Fibroblast of lung (primary cell): ENCODE data around the gene SCARF1. TPM values are rescaled to one million over a fixed set of nuclear protein-coding genes. Genes with fewer than 3 reads are reported as not detected.

Source experiments
- DNase-seq, 2 donors: peaks; one replicate each; pipeline versions ENCODE4 v3.0.0 to v3.0.0-alpha.2; 2010; ENCODE audit warnings: low read depth in 2 of 2
- H2AFZ ChIP-seq: 2 replicates; pipeline ENCODE4 v1.5.1; 2012; ENCODE audit warnings: low read length, control low read depth, inconsistent platforms
- H3K27ac ChIP-seq: 2 replicates; pipeline ENCODE4 v1.5.1; 2011; ENCODE audit warnings: low read length, control low read depth; ENCODE audit not compliant: insufficient read depth
- H3K27me3 ChIP-seq: 2 replicates; pipeline ENCODE4 v1.5.1; 2011; ENCODE audit warnings: mild to moderate bottlenecking, low read length; ENCODE audit not compliant: control insufficient read depth, insufficient read depth
- H3K36me3 ChIP-seq: 2 replicates; pipeline ENCODE4 v1.5.1; 2011; ENCODE audit warnings: low read length; ENCODE audit not compliant: control insufficient read depth, insufficient read depth
- H3K4me1 ChIP-seq: 2 replicates; pipeline ENCODE4 v1.5.1; 2011; ENCODE audit warnings: low read length; ENCODE audit not compliant: control insufficient read depth, insufficient read depth; ENCODE audit errors: extremely low read depth
- H3K4me2 ChIP-seq: 2 replicates; pipeline ENCODE4 v1.5.1; 2011; ENCODE audit warnings: low read length, control low read depth; ENCODE audit not compliant: insufficient read depth; ENCODE audit errors: extremely low read depth
- H3K4me3 ChIP-seq, 4 experiments: fragments of 200-600 bp in 1 of 4; sonication (generic) in 1 of 4; replicated peaks in 1 of 4; 2 replicates each; pipeline ENCODE4 v1.5.1; 2011 to 2016; ENCODE audit warnings: low read length in 4 of 4, low read depth in 3 of 4, mild to moderate bottlenecking in 3 of 4, control low read depth in 2 of 4, inconsistent platforms in 1 of 4, mixed read lengths in 1 of 4; ENCODE audit not compliant: insufficient read depth in 1 of 4; ENCODE audit errors: control extremely low read depth in 1 of 4
- H3K79me2 ChIP-seq: 2 replicates; pipeline ENCODE4 v1.5.1; 2012; ENCODE audit warnings: mild to moderate bottlenecking, low read length, inconsistent platforms; ENCODE audit not compliant: control insufficient read depth, insufficient read depth
- H3K9ac ChIP-seq: 2 replicates; pipeline ENCODE4 v1.5.1; 2011; ENCODE audit warnings: mild to moderate bottlenecking, low read length, control low read depth; ENCODE audit not compliant: insufficient read depth
- H3K9me3 ChIP-seq: 2 replicates; pipeline ENCODE4 v1.5.1; 2012; ENCODE audit warnings: low read depth, low read length; ENCODE audit not compliant: control insufficient read depth, insufficient read depth
- H4K20me1 ChIP-seq: 2 replicates; pipeline ENCODE4 v1.5.1; 2011; ENCODE audit warnings: low read length; ENCODE audit not compliant: control insufficient read depth, insufficient read depth; ENCODE audit errors: extremely low read depth
- EZH2 ChIP-seq: IDR thresholded peaks from 2 replicates; pipeline ENCODE4 v1.5.1; 2012; ENCODE audit warnings: low read length, control low read depth, mild to moderate bottlenecking; ENCODE audit errors: missing control alignments
- polyA plus RNA-seq, 2 donors: library from polyadenylated mRNA; depleted of rRNA in 1 of 2; stranded (reverse) in 1 of 2; unstranded in 1 of 2; fragments of >200 nt; gene quantifications; 2 replicates each; pipeline ENCODE4 v1.2.1, GENCODE V29; 2011 to 2012; ENCODE audit warnings: missing spikeins in 1 of 2
- total RNA-seq: library from RNA; depleted of rRNA; stranded (reverse); fragments of >200 nt; gene quantifications from 2 replicates; pipeline ENCODE4 v1.2.1, GENCODE V29; 2014
- TF ChIP-seq, protein P1 (sequence below), 2 donors: IDR thresholded peaks in 1 of 2; conservative IDR thresholded peaks in 1 of 2; 1 replicate in 1 of 2; 2 replicates in 1 of 2; pipeline ENCODE4 v1.5.1; 2011 to 2012; ENCODE audit warnings: low read length in 2 of 2, control low read depth in 1 of 2, inconsistent platforms in 1 of 2, low read depth in 1 of 2, mild to moderate bottlenecking in 1 of 2

The SCARF1 gene
- total and polyA plus RNA-seq, 2 donors (not counting 1 experiment from before 2014, with no cell fraction given): 0.99 to 2.4 TPM

DNA sequence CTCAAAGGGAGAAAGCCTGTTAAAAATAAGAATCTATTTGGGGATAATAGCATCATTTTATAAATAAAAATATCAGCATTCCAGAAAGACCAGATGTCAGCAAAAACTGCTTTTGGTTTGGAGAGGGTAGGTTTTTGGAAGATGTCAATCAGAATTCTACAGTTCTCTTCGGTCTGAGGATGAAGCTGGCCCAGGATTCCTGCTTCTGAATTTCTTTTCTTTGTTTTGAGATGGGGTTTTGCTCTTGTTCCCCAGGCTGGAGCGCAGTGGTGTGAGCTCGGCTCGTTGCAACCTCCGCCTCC is 52.0 kb downstream of the SCARF1 start:
- Histone ChIP-seq H2AFZ (no peak overlapping the region), H3K4me3 (no peak overlapping the region), H3K4me2 (no peak overlapping the region), H3K27me3 (no peaks in the 10 kb centered on the region), H3K27ac (no peak overlapping the region), H3K4me1 (peaks cover 9% of the 10 kb centered on the region), H4K20me1 (no peaks in the 10 kb centered on the region), H3K9ac (no peak overlapping the region), H3K79me2 (no peaks in the 10 kb centered on the region), H3K36me3 (peaks cover 2% of the 10 kb centered on the region), H3K9me3 (no peaks in the 10 kb centered on the region)
- TF ChIP-seq, protein P1, sequence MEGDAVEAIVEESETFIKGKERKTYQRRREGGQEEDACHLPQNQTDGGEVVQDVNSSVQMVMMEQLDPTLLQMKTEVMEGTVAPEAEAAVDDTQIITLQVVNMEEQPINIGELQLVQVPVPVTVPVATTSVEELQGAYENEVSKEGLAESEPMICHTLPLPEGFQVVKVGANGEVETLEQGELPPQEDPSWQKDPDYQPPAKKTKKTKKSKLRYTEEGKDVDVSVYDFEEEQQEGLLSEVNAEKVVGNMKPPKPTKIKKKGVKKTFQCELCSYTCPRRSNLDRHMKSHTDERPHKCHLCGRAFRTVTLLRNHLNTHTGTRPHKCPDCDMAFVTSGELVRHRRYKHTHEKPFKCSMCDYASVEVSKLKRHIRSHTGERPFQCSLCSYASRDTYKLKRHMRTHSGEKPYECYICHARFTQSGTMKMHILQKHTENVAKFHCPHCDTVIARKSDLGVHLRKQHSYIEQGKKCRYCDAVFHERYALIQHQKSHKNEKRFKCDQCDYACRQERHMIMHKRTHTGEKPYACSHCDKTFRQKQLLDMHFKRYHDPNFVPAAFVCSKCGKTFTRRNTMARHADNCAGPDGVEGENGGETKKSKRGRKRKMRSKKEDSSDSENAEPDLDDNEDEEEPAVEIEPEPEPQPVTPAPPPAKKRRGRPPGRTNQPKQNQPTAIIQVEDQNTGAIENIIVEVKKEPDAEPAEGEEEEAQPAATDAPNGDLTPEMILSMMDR (conservative IDR thresholded peaks at IDR 0.05 in 1 of 2, IDR thresholded peaks at IDR 0.05 in 1 of 2; ENCODE audit: low read depth in 1 of 2, low read length in 2 of 2): no peak
- no peak for TF ChIP-seq EZH2
- no peak for DNase-seq

DNA sequence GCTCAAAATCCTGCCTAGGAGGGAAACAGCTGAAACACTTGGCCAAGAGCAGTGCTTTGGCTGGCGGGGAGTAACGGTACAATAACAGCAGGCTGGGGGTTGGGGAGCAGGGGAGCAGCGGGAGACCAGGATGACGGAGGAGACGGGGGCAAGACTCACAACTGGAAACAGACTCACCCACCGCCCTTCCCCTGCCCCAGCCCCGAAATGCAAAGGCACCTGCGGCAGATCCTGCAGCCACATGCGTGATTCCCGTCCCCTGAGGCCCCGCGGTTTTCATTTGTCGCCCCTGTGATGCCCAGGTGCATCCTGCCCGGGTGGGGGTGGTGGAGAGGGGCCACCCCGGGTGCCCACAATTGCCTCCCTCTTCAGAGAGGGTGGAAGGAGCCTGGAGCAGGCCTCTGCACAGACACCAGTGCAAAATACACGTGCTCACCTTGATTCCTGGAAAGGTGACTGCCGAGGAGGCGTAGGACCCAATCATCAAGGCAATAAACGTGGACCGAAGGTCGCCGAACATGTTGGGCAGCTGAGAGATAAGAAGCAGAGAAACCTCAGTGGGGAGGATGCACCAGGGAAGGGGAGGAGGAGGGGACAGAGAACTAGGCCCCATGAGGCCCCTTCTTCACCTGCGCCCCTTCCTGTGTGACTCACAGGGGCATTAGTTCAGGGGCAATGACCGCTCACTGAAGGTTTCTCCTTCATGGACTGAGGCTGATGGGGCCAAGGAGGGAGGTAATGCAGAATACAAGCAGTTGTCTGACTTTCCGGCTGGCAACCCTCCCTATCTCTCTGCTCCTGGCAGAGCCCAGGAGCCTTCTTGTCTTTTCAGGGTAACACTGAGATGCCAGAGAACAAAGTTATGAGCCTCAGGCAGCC is 52.5 kb downstream of the SCARF1 start:
- Histone ChIP-seq H3K27ac (no peak overlapping the region), H4K20me1 (no peaks in the 10 kb centered on the region), H3K4me2 (no peak overlapping the region), H3K9me3 (no peaks in the 10 kb centered on the region), H3K79me2 (no peaks in the 10 kb centered on the region), H3K4me1 (peaks cover 9% of the 10 kb centered on the region), H2AFZ (no peak overlapping the region), H3K36me3 (peaks cover 2% of the 10 kb centered on the region), H3K4me3 (no peak overlapping the region), H3K9ac (no peak overlapping the region), H3K27me3 (no peaks in the 10 kb centered on the region)
- DNase-seq: no peak
- TF ChIP-seq, protein P1 (conservative IDR thresholded peaks at IDR 0.05 in 1 of 2, IDR thresholded peaks at IDR 0.05 in 1 of 2; ENCODE audit: low read depth in 1 of 2, low read length in 2 of 2): no peak
- TF ChIP-seq EZH2: no peak

DNA sequence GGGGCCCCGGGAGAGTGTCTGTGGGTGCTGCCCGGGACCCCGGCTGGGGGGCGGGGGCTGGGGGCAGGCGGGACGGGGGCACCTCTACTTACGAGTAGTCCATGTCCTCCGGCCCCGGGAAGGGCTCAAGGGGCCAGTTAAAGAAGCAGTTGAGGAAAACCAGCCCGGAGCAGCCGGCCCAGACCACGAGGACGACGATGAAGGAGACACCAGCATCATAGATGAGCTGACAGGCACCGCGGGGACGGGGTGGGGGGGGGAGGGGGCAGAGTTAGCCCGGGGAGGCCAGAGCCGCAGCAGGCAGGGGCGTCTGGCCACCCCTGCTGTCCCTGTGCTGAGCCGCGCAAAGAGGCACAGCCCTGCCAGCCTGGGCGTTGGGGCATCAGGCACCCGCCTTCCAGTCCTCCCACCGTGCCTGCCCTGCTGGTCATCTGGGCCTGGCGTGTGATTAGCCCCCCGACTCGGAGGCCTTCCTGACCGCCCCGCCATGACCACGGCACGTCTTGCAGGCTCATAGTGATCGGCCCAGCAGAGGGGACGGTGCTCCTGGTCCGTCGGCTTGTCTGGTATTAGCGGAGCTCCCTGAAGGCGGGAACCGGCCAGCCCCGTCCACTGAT is 54.0 kb downstream of the SCARF1 start:
- Histone ChIP-seq H3K9ac (no peak overlapping the region), H3K4me3 (no peak overlapping the region), H3K27me3 (no peaks in the 10 kb centered on the region), H3K9me3 (no peaks in the 10 kb centered on the region), H2AFZ (no peak overlapping the region), H4K20me1 (no peaks in the 10 kb centered on the region), H3K27ac (no peak overlapping the region), H3K36me3 (peaks cover 2% of the 10 kb centered on the region), H3K4me2 (no peak overlapping the region), H3K4me1 (peaks cover 9% of the 10 kb centered on the region), H3K79me2 (no peaks in the 10 kb centered on the region)
- no peak for DNase-seq
- TF ChIP-seq, protein P1 (conservative IDR thresholded peaks at IDR 0.05 in 1 of 2, IDR thresholded peaks at IDR 0.05 in 1 of 2; ENCODE audit: low read depth in 1 of 2, low read length in 2 of 2): no peak
- no peak for TF ChIP-seq EZH2
